HG02938 (cell line): ENCODE data around the gene ZDHHC14.
A peak's percentile ranks its signal among the peaks of the same experiment; 100 is the strongest.
"Not testable (repeated sequence)": the region's sequence is repeated elsewhere in the genome, so short reads cannot be mapped to it uniquely, and the experiment has no call there.

ENCODE experiments used
- ATAC-seq: cut with Tn5 transposase; IDR thresholded peaks from one replicate; pipeline ENCODE4 v1.9.1; 2021; ENCODE audit warnings: mild to moderate bottlenecking, moderate library complexity; ENCODE audit not compliant: unreplicated experiment

The ZDHHC14 gene

GRCh38 chr6:157548635-157549467, 167.9 kb downstream of the ZDHHC14 start:
- no peak for ATAC-seq

- no peak for ATAC-seq
Observed at GRCh38 chr6:157549468-157549745, 168.4 kb downstream of the ZDHHC14 start.

- no peak for ATAC-seq
Observed at GRCh38 chr6:157550114-157550989, 169.4 kb downstream of the ZDHHC14 start.

GRCh38 chr6:157551041-157551832, 170.2 kb downstream of the ZDHHC14 start:
- no peak for ATAC-seq

- no peak for ATAC-seq
Observed at GRCh38 chr6:157552081-157552747, 171.2 kb downstream of the ZDHHC14 start.

GRCh38 chr6:157552820-157553485, 172.0 kb downstream of the ZDHHC14 start:
- ATAC-seq = no peak

- no peak for ATAC-seq
Observed at GRCh38 chr6:157554747-157555146, 173.8 kb downstream of the ZDHHC14 start.

GRCh38 chr6:157555455-157556143, 174.6 kb downstream of the ZDHHC14 start:
- no peak for ATAC-seq

- no peak for ATAC-seq
Observed at GRCh38 chr6:157556144-157556645, 175.2 kb downstream of the ZDHHC14 start.

GRCh38 chr6:157556671-157557430, 175.9 kb downstream of the ZDHHC14 start:
- ATAC-seq = no peak

GRCh38 chr6:157557559-157557958, 176.6 kb downstream of the ZDHHC14 start:
- peak; percentile 43 for ATAC-seq

GRCh38 chr6:157558049-157558448, 177.1 kb downstream of the ZDHHC14 start:
- no peak for ATAC-seq

GRCh38 chr6:157558487-157559200, 177.7 kb downstream of the ZDHHC14 start:
- ATAC-seq = no peak

GRCh38 chr6:157559201-157559756, 178.3 kb downstream of the ZDHHC14 start:
- no peak for ATAC-seq

GRCh38 chr6:157560063-157560462, 179.1 kb downstream of the ZDHHC14 start:
- not testable (repeated sequence) for ATAC-seq

GRCh38 chr6:157560691-157561413, 179.9 kb downstream of the ZDHHC14 start:
- ATAC-seq = no peak

- ATAC-seq = peak; percentile 34
Observed at GRCh38 chr6:157561414-157561790, 180.4 kb downstream of the ZDHHC14 start.
